ENCODE data around the gene SLC12A3.

DNA sequence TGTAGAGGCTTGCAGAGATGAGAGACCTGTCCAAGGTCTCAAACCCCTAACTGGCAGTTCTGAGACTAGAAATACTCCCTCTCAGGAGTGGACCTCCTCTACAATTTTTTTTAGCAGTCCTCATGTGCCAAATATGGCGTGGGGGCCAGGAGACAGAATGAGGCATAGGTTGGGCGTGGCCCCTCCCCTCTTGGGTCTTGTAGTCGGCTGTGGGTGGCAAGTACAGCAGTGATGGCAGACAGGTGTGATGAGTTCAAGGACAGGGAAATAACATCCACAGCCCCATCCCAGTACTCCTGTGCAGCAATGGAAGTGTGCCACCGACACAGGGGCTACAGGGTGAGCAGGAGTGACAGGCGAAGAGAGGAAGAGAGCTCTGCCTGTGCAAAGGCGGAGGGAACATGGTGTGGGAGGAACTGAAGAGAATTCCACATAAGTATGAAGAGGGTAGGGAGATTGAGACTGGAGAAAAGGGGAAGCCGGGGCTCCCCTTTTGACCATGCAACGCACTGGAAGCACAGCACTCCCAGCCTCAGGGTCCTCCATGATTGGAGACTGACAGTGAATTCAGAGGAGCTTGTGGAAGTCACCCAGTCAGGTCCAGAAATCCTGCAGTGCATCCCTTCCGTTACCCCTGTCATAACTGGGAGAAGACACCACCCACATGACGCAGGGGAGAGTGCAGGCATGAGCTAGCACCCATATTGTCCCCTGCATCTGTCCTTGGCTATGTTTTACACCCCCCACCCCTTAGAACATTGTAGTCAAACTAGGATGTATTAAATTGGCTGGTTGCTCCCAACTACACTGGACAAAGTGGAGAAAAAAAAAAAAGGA, 82.0 kb downstream of the SLC12A3 start:
- TF ChIP-seq FOXM1 (IDR thresholded peaks at IDR 0.05; ENCODE audit: borderline replicate concordance) (no peak), BHLHE40 (IDR thresholded peaks at IDR 0.05; ENCODE audit: borderline replicate concordance) (no peak), ARNT (IDR thresholded peaks at IDR 0.05) (no peak), FOXK2 (IDR thresholded peaks at IDR 0.05) (no peak)
- TF ChIP-seq, protein P1, sequence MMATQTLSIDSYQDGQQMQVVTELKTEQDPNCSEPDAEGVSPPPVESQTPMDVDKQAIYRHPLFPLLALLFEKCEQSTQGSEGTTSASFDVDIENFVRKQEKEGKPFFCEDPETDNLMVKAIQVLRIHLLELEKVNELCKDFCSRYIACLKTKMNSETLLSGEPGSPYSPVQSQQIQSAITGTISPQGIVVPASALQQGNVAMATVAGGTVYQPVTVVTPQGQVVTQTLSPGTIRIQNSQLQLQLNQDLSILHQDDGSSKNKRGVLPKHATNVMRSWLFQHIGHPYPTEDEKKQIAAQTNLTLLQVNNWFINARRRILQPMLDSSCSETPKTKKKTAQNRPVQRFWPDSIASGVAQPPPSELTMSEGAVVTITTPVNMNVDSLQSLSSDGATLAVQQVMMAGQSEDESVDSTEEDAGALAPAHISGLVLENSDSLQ (IDR thresholded peaks at IDR 0.05) = no peak
